Skin of body (tissue), 2 donors: ENCODE measurements around the gene COQ4. TPM values are rescaled to one million over a fixed set of nuclear protein-coding genes. Genes with fewer than 3 reads are reported as not detected.

ENCODE experiments used
- DNase-seq: peaks from one replicate; lab custom pipeline; 2025; lab: John Stamatoyannopoulos, UW
- total RNA-seq: library from RNA; depleted of rRNA; stranded (reverse); fragments of >200 nt; gene quantifications from one replicate; pipeline ENCODE4 v1.2.3, GENCODE V29; 2014

The COQ4 gene
- total RNA-seq, 1 donor from 2014 or later: 18.2 TPM

GRCh38 chr9:128372188-128372641 lies 49.6 kb downstream of the COQ4 start:
- no peak for DNase-seq

DNA sequence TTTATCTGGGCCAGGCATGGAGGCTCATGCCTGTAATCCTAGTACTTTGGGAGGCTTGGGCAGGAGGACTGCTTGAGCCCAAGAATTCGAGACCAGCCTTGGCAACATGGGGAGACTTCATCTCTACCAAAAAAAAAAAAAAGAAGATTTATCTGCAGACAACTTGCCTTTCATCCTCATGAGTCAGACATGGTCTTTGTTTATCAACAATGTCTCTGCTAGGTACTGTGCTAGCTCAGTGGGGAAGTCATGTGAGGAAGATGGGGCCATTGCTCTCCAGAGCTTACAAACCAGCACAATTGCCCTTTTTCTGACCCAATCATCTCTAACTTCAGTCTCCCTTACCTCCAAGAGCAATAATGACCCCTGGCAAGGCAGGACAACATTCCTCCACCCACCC lies 50.1 kb downstream of the COQ4 start:
- DNase-seq: no peak

DNA sequence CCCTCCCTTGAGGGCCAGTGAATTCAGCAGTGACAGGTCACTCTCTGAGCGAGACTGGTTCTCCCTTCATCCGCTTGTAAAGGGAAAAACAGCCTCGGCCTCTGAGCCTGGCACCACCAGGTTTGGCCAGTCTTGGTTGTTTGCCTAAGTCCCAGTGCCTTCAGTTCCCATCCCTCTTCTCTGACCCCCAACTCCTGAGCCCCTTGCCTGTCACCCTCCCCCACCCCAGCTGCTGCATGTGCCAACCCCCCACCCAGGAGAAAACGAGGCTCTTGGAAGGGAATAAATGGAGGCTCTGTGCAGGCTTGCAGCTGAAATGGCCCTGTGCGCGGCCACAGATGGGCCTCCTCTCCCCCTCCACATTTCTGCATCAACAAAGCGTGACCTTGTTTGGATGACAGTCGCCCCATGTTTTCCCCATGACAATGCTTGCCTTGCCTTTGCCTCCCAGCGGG lies 51.6 kb downstream of the COQ4 start:
- DNase-seq: no peak

DNA sequence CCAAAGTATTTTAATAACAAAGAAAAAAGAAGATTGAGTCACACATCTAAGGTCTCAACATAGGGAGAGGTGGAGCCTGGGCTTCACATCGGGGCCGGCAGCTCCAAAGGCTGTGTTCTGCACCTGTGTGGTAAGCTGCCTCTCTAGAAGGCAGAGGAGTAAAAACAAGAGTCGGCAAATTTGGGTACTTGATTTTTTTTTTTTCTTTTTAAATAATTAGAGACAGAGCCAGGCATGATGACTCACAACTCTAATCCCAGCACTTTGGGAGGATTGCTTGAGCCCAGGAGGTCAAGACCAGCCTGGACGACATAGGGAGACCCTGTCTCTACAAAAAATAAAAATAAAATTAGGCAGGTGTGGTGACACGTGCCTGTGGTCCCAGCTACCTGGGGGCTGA lies 53.2 kb downstream of the COQ4 start:
- DNase-seq: no peak

DNA sequence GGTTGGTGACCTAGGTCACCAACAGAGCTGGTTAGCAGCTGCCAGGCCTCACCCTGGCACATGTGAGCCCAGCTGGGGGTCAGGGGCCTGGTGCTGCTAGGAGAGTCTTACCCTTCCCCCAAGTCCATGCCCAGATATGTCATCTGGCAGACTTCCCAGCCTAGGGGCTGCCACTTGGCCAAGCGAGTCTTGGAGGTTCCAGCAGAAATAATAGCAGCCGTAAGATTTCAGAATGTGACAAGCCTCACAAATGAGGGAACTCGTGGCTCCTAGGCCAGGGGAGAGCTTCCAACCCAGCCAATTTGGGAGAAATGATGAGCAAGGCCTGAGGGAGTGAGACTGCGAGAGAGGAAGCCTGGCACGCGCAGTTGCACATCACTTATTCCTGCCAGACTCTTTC lies 59.6 kb downstream of the COQ4 start:
- DNase-seq: no peak

GRCh38 chr9:128383007-128383753 lies 60.5 kb downstream of the COQ4 start:
- no peak for DNase-seq

Other genes starting within 250 kb of the COQ4 start
- gene PTGES2, start 195.1 kb upstream of the COQ4 start, total RNA-seq: 25.8 TPM
- gene LCN2, start 173.4 kb upstream of the COQ4 start, total RNA-seq: 14.6 TPM
- gene BBLN, start 162.6 kb upstream of the COQ4 start, total RNA-seq: 18.4 TPM
- 24.4 TPM for gene CIZ1, start 131.3 kb upstream of the COQ4 start, total RNA-seq
- 58.4 TPM for gene DNM1, start 119.5 kb upstream of the COQ4 start, total RNA-seq
- gene GOLGA2, start 46.8 kb upstream of the COQ4 start, total RNA-seq: 131 TPM
- 13.9 TPM for gene SWI5, start 46.6 kb upstream of the COQ4 start, total RNA-seq
- 12.8 TPM for gene TRUB2, start 392 bp upstream of the COQ4 start, total RNA-seq
- 17.7 TPM for gene SLC27A4, start 17.7 kb downstream of the COQ4 start, total RNA-seq
- gene URM1, start 48.5 kb downstream of the COQ4 start, total RNA-seq: 18.9 TPM
- gene CERCAM, start 98.0 kb downstream of the COQ4 start, total RNA-seq: 54.4 TPM
- 23.0 TPM for gene ODF2, start 133.2 kb downstream of the COQ4 start, total RNA-seq
- gene GLE1, start 181.9 kb downstream of the COQ4 start, total RNA-seq: 15.7 TPM
- gene SPTAN1, start 229.7 kb downstream of the COQ4 start, total RNA-seq: 269 TPM